Neural cell (in vitro differentiated cells): ENCODE data around the gene HNRNPA2B1.

Source experiments
- CTCF ChIP-seq: fragments of 450-650 bp; IDR thresholded peaks from 2 replicates; pipeline ENCODE4 v1.5.1; 2014; ENCODE audit warnings: antibody characterized with exemption, mild to moderate bottlenecking, moderate library complexity; ENCODE audit not compliant: poor library complexity, severe bottlenecking
- EZH2 ChIP-seq: fragments of 200-600, 300-800 bp; shearing (Covaris generic), sonication (generic); IDR thresholded peaks from 2 replicates; pipeline ENCODE4 v1.6.1; 2014; ENCODE audit warnings: antibody characterized with exemption, low read length, borderline replicate concordance, mild to moderate bottlenecking; ENCODE audit not compliant: insufficient read depth, poor library complexity, severe bottlenecking
- POLR2AphosphoS5 ChIP-seq: IDR thresholded peaks from 2 replicates; pipeline ENCODE4 v1.6.1; 2012
- RAD21 ChIP-seq: fragments of 450-650 bp; conservative IDR thresholded peaks from 2 replicates; pipeline ENCODE4 v1.6.1; 2014; ENCODE audit warnings: antibody characterized with exemption, mild to moderate bottlenecking, moderate library complexity
- SMC3 ChIP-seq: fragments of 450-650 bp; conservative IDR thresholded peaks from 2 replicates; pipeline ENCODE4 v1.6.1; 2014; ENCODE audit warnings: antibody characterized with exemption, mild to moderate bottlenecking, moderate library complexity; ENCODE audit not compliant: poor library complexity
- TAF1 ChIP-seq: IDR thresholded peaks from 2 replicates; pipeline ENCODE4 v1.6.1; 2012; ENCODE audit warnings: low read depth
- TF ChIP-seq, protein P1 (sequence below): IDR thresholded peaks from 2 replicates; pipeline ENCODE4 v1.6.1; 2012; ENCODE audit warnings: borderline replicate concordance

GRCh38 chr7:26212921-26213718 is 12.6 kb upstream of the HNRNPA2B1 start:
- TF ChIP-seq RAD21 (no peak), CTCF (no peak), POLR2AphosphoS5 (no peak), TAF1 (no peak), EZH2 (no peak), SMC3 (no peak)
- TF ChIP-seq, protein P1, sequence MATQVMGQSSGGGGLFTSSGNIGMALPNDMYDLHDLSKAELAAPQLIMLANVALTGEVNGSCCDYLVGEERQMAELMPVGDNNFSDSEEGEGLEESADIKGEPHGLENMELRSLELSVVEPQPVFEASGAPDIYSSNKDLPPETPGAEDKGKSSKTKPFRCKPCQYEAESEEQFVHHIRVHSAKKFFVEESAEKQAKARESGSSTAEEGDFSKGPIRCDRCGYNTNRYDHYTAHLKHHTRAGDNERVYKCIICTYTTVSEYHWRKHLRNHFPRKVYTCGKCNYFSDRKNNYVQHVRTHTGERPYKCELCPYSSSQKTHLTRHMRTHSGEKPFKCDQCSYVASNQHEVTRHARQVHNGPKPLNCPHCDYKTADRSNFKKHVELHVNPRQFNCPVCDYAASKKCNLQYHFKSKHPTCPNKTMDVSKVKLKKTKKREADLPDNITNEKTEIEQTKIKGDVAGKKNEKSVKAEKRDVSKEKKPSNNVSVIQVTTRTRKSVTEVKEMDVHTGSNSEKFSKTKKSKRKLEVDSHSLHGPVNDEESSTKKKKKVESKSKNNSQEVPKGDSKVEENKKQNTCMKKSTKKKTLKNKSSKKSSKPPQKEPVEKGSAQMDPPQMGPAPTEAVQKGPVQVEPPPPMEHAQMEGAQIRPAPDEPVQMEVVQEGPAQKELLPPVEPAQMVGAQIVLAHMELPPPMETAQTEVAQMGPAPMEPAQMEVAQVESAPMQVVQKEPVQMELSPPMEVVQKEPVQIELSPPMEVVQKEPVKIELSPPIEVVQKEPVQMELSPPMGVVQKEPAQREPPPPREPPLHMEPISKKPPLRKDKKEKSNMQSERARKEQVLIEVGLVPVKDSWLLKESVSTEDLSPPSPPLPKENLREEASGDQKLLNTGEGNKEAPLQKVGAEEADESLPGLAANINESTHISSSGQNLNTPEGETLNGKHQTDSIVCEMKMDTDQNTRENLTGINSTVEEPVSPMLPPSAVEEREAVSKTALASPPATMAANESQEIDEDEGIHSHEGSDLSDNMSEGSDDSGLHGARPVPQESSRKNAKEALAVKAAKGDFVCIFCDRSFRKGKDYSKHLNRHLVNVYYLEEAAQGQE, result no peak
